NT2/D1 (cell line): Measurements from ENCODE around the gene L3MBTL4.

Source experiments
- YY1 ChIP-seq: IDR thresholded peaks from 2 replicates; pipeline ENCODE4 v1.6.1; 2011; ENCODE audit not compliant: insufficient read length, insufficient read depth
- ZNF274 ChIP-seq: IDR thresholded peaks from 2 replicates; pipeline ENCODE4 v1.6.1; 2011; ENCODE audit warnings: mild to moderate bottlenecking, low read depth, low read length

- TF ChIP-seq ZNF274 (no peak), YY1 (no peak)
These were observed 500.7 kb downstream of the L3MBTL4 start for GRCh38 chr18:5914016-5914415.
